Prostate gland (tissue), 2 donors: ENCODE data around the gene MAGEB16.

Experiments
- CTCF ChIP-seq, 4 experiments: fragments of 200-600 bp in 2 of 4; fragments of 450-650 bp in 2 of 4; sonication (generic) in 2 of 4; IDR thresholded peaks; 1 replicate in 3 of 4; 2 replicates in 1 of 4; pipeline ENCODE4 v1.5.1; 2016 to 2019; ENCODE audit warnings: antibody characterized with exemption in 4 of 4, mild to moderate bottlenecking in 2 of 4, moderate library complexity in 2 of 4
- POLR2A ChIP-seq: fragments of 450-650 bp; IDR thresholded peaks from one replicate; pipeline ENCODE4 v1.6.1; 2016; ENCODE audit warnings: antibody characterized with exemption, mild to moderate bottlenecking

GRCh38 chrX:35829501-35829900 lies 31.4 kb downstream of the MAGEB16 start:
- TF ChIP-seq CTCF (IDR thresholded peaks at IDR 0.05) (no peak), POLR2A (no peak)
